ENCODE data around the gene XCL1.

XCL1 gene

DNA sequence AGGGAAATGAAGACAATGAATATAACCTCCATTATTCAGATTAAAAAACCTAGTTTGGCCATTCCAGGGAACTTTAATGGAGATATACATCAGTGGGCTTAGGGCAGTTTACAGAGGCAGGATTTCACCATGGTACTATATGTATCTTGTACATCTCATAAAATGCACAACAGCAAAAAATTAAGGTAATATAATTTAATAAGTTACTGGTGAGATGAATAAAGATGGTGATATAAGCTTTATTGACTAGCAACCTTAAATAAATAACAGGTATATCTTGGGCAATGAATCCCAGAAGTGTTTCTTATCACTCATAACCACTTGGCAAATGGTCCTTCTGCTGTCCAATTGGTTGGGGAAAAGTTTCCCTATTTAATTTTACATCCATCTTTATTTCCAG, 29.0 kb downstream of the XCL1 start:
- DNase-seq (ENCODE audit: low spot score), result no peak

DNA sequence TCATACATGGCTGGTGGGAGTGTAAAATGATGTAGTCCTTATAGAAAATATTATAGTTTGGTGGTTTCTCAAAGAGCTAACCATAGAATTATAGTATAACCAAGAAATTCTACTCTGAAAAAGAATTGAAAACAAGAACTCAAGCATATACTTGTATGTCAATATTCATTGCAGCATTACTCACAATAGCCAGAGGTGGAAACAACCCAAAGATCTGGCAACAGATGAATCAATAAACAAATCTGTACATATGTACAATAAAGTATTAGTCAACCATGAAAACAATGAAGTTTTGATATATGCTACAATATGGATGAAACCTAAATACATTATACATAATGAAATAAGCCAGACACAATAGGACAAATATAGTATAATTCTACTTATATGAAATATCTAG, 29.7 kb downstream of the XCL1 start:
- no peak for DNase-seq (ENCODE audit: low spot score)

DNA sequence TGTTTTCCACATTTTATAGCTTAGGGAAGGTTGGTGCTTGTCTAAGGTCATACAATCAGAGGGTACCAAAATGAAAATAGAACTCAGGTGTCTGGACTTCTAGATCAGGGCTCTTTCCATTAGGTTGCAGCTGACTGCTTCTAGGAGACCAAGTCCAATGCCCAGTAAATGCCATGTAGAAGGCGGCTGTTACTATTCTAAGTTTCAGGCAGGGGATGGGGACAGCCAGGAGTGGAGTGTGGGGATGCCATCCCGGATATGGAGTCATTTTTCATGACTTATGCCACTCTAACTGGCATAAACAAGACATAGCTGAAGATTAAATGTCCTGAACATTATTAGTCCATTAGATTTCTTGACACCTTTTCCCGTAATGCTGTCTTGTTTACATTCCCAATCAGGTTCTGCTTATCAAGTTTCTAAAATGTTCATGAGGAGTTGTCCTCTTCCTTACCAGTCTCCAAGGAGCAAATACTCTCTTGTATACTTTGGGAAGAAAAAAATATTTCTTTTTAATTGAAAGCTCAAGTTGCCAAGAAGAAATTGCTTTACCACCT, 31.5 kb downstream of the XCL1 start:
- no peak for DNase-seq (ENCODE audit: low spot score)

DNA sequence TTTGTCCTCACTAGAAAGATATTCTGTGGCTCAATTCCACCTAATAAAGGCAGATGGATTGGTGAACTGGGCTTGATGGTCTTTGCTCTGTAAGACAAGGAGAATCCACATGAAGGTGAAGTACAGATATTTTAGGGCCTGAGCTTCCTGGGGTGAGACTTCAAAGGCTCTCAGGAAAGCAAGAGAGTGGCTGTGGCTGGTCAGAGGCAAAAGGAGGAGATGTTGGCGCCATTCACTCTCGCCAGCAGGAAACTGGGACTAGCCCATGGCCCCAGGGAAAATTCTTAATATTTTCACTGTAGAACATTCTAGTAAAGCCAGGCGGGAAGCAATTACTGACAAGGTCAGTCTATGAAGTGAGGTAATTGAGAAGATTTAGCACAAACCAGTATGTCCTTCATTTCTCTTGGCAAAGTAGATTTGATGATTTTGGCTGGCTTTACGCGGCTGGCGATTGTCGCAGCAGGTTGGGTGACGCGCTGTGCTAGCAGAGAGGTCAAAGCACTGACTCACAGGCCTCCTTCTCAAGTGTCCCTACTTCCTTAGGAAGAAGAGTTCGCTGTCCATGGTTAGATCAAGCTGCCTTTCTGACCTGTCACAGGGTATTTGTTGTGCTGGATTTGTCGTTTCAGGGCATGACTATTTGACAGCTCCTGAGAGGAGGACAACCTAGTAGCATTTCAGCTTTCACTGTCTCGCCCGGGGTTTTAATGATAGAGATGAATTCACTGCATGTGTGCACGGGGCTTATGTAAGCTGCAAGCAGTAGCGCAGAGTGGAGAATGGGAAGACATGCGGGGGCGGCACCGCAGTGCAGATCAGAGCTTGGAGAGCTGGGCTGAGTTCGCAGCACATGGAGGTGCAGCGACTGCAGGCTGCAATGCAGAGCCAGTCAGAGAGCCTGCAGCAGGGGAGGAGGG, 32.7 kb downstream of the XCL1 start:
- DNase-seq (ENCODE audit: low spot score), result no peak

DNA sequence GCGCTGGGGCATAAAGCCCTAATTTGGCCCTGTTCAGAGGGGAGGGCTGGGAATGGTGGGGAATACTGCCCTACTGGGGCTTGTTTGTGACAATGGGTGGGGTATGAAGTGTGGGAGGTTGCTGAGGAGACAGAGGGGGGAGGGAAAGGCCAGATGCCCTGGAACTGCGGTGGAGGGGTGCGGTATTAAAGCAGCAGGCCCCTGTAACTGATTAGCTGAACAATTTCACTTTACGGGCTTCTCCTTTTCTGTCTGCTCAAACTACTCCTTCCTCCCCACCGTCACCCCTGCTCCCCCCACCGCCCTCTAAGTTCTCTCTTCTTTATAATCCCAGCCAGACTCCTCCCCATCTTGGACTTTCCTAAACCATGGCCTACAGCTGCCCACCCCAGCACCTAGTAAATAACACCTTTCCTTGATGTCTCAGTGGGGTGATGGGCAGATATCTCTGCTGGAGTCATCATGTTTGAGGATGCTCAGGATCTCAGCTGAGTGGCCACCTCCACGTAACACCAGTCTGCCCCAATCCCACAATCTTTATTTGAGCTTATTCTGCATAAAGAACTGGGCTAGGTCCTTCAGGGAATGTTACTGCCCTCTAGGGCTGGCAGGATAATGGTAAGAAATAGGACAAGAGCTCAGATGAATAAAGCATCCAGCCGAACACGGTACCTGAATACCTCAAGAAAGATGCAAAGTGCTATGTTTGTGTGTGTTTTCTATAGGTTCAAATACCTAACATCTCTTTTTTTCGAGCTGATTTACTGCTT, 33.5 kb downstream of the XCL1 start:
- no peak for DNase-seq (ENCODE audit: low spot score)

DNA sequence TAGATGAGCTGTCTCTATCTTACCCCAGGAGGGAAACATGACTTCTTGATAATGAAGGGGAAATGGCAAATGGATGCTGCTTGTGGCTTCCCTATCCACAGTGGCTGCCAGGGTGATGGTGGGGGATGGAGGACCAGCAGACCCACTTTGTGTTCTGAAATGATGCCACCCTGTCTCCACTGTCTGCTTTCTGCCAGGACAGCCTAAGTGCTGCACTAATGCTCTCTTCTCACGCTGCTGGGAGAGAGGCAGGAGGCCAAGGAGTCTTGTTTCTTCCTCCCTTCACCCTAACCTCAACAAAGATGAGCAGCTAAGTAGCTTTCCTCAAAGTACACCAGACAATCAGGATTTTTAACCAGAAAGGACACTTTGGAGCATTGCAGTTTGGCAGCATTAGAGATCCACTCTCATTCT, 36.6 kb downstream of the XCL1 start:
- no peak for DNase-seq (ENCODE audit: low spot score)

DNA sequence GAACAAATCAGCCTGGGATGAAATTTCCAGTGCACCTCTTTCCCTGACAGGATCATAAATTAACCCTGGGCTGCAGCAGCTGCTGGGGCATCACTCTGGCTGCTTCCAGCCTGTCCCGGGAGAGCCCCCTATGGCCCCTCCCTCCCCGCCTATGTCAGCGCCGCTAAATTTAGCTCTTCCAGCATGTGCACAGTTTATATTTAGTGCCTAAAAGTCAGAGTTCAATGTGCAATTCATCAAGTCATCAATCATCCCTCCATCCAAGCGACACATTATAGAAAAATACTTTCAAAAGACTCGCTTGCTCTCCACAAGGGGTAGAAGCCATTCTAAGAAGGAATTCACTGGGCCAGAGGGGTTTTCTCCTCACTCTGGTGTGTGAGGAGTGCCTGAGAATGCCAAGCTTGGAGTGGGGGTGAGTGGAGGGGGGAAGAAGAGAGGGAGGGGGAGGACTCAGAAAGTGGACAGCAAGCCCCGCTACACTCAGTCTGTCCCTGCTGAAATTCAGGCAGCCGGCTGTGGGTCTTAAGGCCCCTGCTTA, 37.4 kb downstream of the XCL1 start:
- DNase-seq (ENCODE audit: low spot score), result no peak

DNA sequence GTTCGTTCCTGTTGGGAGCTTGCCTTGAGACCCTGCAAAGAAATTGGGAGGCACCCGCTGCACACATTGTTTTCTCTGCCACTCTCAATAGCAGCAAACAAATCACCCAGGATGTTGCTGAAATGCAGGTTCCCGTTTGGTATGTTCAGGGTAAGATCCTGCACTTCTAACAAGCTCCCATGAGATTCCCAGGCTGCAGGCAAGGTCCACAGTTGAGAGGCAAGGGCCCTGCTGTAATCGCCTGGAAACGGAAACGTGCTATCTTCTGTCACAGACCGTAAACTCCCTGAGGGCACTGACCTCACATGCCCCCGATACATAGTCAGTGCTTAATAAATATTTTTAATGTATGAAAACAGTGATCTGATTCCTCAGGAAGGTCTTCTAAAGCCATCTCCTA, 37.8 kb downstream of the XCL1 start:
- no peak for DNase-seq (ENCODE audit: low spot score)

DNA sequence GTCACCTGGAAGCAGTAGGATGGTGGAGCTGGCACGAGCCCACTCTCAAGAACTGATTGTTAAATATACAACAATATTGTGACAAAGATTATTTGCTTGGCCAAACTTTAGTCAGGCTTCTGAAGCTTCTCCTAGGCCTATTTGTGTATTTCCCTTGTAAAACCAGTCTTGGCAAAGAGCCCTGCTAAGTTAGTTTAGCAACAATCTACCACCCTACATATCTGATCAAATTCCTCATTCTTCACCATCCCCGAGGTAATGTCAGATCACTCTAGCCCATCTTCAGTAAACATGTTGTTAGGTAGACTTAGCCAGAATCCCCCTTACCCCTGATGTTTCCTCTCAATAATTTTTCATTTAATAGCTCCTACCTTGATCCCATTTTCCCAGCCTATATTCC, 39.6 kb downstream of the XCL1 start:
- no peak for DNase-seq (ENCODE audit: low spot score)

DNA sequence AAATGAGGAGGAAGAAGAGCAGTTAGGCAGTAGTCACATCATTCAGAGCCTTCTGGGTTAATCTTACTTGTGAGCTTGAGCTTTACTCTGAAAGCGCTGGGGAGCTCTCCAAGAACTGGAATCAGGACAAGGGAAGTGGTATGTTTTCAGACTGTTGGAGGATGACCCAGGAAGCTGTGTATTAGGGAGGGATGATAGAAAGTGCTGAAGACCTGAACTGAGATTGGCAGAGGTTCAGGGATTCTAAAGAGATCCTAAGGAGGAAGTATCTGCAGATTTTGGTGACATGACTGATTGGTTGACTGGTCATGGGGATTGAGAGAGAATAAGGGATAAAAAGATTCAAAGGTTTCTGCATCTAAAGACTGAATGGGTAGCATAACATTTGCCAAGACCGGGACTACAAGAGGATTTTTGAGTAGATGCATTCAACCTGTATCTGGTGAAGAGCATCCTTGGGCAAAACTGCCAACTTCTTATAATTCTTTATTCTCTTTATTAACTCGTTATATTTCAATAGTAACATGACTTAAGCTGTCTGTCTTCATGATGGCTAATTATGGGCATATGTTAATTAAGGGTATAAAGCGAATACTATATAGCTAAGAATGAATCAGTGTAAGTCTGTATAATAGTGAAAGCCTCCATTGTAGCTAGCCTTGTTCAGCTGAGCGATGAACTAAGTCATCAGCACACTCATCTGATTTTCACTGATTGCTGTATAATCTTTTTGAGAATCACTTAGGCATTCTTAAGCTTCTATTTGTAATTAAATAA, 41.8 kb downstream of the XCL1 start:
- no peak for DNase-seq (ENCODE audit: low spot score)

DNA sequence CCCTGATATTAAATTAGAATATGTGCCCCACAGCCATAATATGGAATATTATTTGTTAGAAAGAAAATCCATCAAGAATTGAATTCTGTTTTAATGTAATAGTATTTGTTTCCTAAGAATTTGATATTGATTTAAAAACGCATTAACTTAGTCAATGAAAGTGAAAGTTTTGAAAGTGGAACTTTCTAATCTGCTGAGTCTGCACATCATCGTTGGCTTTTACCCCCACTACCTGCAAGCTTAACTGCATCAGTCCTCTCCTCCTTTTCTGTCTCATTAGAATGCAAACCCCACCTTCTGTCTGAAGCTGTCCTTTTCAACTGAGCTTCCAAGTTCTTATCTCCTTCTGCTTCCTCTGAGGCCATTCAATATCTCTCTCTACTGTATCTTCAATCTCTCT, 42.5 kb downstream of the XCL1 start:
- DNase-seq (ENCODE audit: low spot score), result no peak

DNA sequence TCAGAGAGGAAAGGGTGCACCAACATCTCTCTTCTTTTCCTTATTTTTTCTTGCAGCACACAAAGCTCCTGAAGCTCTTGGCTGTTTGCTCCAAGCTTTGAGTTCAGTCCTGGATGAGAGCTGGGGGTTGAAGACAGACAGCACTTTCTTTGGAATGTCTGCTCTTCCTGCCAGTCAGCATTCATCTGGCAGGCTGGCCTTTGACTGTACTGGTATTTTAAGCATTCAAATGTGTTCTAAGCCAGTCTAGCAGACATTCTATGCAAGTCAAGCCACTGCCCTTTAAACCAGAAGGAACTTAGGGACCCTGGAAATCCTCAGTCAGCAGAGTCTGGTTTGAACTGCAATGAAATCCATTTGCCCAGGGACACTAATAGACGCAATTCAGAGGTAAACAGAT, 45.0 kb downstream of the XCL1 start:
- DNase-seq (ENCODE audit: low spot score), result no peak

DNA sequence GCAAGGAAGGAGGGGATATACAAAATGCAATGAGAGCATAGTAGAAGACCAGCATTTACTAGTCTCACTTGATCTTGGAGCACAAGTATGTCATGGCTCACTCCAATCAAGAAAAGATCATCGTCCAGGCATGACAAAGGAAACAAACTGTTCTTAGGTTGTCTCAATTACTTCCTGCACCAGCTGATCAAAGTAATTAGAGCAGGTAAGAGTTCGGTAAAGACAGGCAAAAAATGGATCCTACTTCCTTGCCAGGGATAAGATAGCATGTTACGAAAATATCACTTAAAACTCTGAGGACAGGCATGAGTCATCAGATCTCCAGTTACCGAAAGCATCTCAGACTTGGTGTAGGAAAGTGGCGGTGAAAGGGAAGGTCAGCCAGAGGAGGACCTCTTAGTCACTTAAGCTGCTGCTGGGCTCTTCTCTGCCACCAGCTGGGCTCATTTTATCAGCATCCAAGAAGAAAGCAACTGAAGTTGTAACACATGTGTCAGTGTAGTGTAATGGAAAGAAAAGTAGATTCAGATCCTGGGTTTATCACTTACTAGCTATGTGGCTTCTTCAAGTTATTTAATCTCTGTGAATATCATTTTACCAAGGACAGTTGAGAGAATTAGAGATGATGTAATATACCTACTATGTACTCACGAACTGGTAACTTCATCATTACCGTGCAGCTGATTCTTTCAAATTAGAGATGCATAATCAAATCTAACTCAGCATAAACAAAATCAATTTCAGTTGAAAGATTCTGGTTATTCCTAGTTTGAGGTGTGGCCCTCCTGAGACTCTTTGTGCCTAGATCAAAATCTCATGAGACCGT, 46.8 kb downstream of the XCL1 start:
- no peak for DNase-seq (ENCODE audit: low spot score)

DNA sequence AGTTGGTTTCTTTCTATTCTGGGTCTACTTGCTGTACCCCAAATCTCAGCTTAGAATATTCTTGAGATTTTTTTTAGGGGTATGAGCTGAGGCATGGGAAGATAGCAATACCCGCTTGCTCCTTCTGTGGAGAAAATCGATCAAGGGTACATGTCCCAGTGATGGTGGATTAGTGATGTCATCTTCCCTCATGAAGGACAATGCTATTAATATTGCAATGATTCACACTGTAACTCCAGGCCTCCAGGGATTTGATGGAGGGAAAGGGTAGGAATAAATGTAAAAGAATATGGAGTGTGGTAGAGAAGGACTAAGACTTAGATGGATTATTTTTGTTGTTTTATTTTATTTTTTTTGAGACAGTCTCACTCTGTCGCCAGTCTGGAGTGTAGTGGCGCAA, 47.4 kb downstream of the XCL1 start:
- DNase-seq (ENCODE audit: low spot score), result no peak

DNA sequence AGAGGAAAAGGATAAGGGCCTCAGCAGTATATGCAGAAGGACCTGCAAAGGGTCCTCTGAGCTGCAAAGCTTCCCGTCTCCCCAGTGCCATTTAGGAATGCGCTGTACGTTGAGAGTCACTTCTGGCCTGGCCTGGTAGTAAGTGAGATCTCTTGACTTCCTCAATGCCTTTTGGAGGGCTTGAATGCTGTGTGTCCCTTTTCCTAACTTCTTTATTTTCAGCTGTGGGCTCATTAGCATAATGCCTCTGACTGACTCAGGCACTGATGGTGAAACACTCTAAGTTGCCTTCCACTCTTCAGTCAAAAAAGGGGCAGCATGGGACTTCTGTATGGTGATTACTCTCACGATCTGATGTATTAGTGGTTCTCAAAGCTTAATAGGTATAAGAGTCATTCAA, 49.9 kb downstream of the XCL1 start:
- no peak for DNase-seq (ENCODE audit: low spot score)

DNA sequence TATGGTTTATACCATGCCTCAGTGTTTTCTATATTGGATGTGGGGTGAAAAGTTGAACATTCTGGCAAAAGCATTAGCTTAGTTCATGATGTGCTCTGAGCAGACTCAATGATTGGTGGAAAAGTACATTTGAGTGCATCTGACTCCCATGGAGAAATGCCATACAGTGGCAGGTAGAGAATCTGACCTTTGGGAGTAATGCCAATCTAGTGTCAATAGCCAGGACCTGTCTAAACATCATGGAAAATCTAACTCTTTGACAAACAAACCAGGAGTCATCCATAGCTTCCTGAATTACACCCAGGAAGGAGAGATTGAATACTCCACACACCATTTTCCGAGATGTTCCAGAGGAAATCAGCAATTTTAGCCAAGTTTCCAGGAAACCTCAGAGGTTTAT, 51.0 kb downstream of the XCL1 start:
- DNase-seq (ENCODE audit: low spot score), result no peak

DNA sequence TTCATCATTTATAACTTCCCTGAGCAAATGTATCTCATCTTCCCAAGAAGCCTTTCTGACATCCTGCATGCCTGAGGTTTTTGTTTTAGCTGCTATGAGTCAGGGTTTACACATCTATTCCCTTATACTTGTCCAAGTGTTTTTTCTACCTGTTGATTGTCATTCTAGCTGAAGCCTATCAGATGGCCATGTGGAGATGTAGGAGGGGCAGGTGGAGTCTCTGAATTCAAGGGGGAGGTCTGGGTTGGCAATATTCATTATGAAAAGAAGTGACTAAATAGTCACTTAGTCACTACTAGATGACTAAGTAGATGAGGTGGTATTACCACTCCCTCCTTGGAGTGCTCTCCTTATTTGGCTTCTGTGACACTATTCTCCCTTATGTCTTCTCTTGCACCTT, 52.4 kb downstream of the XCL1 start:
- no peak for DNase-seq (ENCODE audit: low spot score)

DNA sequence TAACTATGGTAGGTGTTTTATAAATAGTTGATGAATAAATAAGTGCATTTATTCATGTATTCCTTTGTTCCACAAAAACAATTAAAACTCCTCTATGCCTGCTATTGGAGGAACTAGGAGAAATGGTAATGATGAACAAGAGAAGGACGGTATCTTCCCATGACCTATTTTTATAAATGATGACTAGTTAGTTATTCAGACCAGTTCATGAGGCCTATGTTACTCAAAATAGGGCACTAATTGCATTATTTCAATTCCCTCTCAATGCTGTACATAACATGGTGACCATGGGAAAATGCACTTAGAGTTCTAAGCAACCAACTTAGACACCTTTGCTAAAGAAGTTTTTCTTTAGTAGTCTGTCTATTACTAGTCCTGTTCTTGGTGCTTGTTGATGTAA, 53.1 kb downstream of the XCL1 start:
- DNase-seq (ENCODE audit: low spot score), result no peak
